ENCODE results near the gene SERPINA10. TPM values are rescaled to one million over a fixed set of nuclear protein-coding genes. Genes with fewer than 3 reads are reported as not detected.
A peak's percentile ranks its signal among the peaks of the same experiment; 100 is the strongest.

SERPINA10 gene
- total RNA-seq (not detected), polyA plus RNA-seq (not detected), total RNA-seq (0 reads per million in 6 experiments)

GRCh38 chr14:94292872-94293577 lies at the start of gene SERPINA10:
TSS of gene SERPINA10 (minus strand) at chr14:94293268. CDS start at chr14:94290593, 2,675 bp downstream.
- Mint-ChIP-seq H3K9me3 (no peaks in the 10 kb centered on the region), H3K27ac (no peak within 1 kb of the TSS), H3K27me3 (peaks cover 1 to 32% (median 16%) of the 10 kb centered on the region in 5 donors), H3K36me3 (no peaks in the 10 kb centered on the region), H3K4me3 (no peak within 1 kb of the TSS), H3K4me1 (no peaks in the 10 kb centered on the region)
- POLR2A ChIA-PET = no interaction called here
- no peak for ATAC-seq
- DNase-seq = no peak

GRCh38 chr14:94342334-94342934 lies 49.4 kb upstream of the SERPINA10 start:
- Mint-ChIP-seq H3K4me1 (peaks cover 0 to 6% (median 3%) of the 10 kb centered on the region in 4 donors), H3K36me3 (no peaks in the 10 kb centered on the region), H3K27me3 (peaks cover 19 to 36% (median 33%) of the 10 kb centered on the region in 5 donors), H3K4me3 (no peak overlapping the region), H3K9me3 (peaks cover 0 to 5% (median 0%) of the 10 kb centered on the region in 9 donors), H3K27ac (no peak overlapping the region)
- DNase-seq = no peak
- ATAC-seq = no peak
- POLR2A ChIA-PET = no interaction called here

GRCh38 chr14:94341656-94342333 lies 48.7 kb upstream of the SERPINA10 start:
- Mint-ChIP-seq H3K4me3 (no peak overlapping the region), H3K9me3 (peaks cover 0 to 5% (median 0%) of the 10 kb centered on the region in 9 donors), H3K27me3 (peaks cover 19 to 36% (median 30%) of the 10 kb centered on the region in 5 donors), H3K36me3 (no peaks in the 10 kb centered on the region), H3K27ac (peak overlapping the region in 1 of 10 donors; percentile 2), H3K4me1 (peaks cover 0 to 6% (median 3%) of the 10 kb centered on the region in 4 donors)
- ATAC-seq (no peak), DNase-seq (no peak)
- POLR2A ChIA-PET = no interaction called here

- DNase-seq = no peak
- ATAC-seq = no peak
- H3K4me1 Mint-ChIP-seq = peaks cover 0 to 6% (median 3%) of the 10 kb centered on the region in 4 donors
- H3K9me3 Mint-ChIP-seq = peaks cover 0 to 5% (median 0%) of the 10 kb centered on the region in 9 donors
- no peak overlapping the region for H3K4me3 Mint-ChIP-seq
- peaks cover 19 to 40% (median 32%) of the 10 kb centered on the region in 5 donors for H3K27me3 Mint-ChIP-seq
- POLR2A ChIA-PET = no interaction called here
- H3K27ac Mint-ChIP-seq = no peak overlapping the region
- no peaks in the 10 kb centered on the region for H3K36me3 Mint-ChIP-seq
Observed at GRCh38 chr14:94340533-94340932, 47.5 kb upstream of the SERPINA10 start.

GRCh38 chr14:94338023-94338422 lies 45.0 kb upstream of the SERPINA10 start:
- no peak for DNase-seq
- Mint-ChIP-seq H3K27ac (no peak overlapping the region), H3K9me3 (peaks cover 0 to 5% (median 0%) of the 10 kb centered on the region in 9 donors)

GRCh38 chr14:94337274-94337673 lies 44.2 kb upstream of the SERPINA10 start:
- Mint-ChIP-seq H3K9me3 (peaks cover 0 to 5% (median 0%) of the 10 kb centered on the region in 9 donors), H3K4me1 (peaks cover 0 to 6% (median 3%) of the 10 kb centered on the region in 4 donors), H3K27ac (no peak overlapping the region), H3K36me3 (no peaks in the 10 kb centered on the region), H3K4me3 (no peak overlapping the region), H3K27me3 (peaks cover 15 to 58% (median 30%) of the 10 kb centered on the region in 5 donors)
- no peak for ATAC-seq
- DNase-seq = no peak
- POLR2A ChIA-PET = no interaction called here

More at GRCh38 chr14:94338023-94338422, 45.0 kb upstream of the SERPINA10 start:
- no peak for ATAC-seq
- H3K4me3 Mint-ChIP-seq = no peak overlapping the region
- POLR2A ChIA-PET = no interaction called here
- no peaks in the 10 kb centered on the region for H3K36me3 Mint-ChIP-seq
- H3K4me1 Mint-ChIP-seq = peaks cover 0 to 6% (median 3%) of the 10 kb centered on the region in 4 donors
- H3K27me3 Mint-ChIP-seq = peaks cover 19 to 60% (median 30%) of the 10 kb centered on the region in 5 donors

- Mint-ChIP-seq H3K27ac (no peak overlapping the region), H3K27me3 (peaks cover 0 to 41% (median 10%) of the 10 kb centered on the region in 5 donors), H3K9me3 (no peaks in the 10 kb centered on the region), H3K4me3 (no peak overlapping the region), H3K36me3 (no peaks in the 10 kb centered on the region), H3K4me1 (no peaks in the 10 kb centered on the region)
- DNase-seq (no peak), ATAC-seq (no peak)
- POLR2A ChIA-PET = no interaction called here
Observed at GRCh38 chr14:94334872-94335271, 41.8 kb upstream of the SERPINA10 start.

- H3K36me3 Mint-ChIP-seq = peaks cover 0 to 9% (median 0%) of the 10 kb centered on the region in 3 donors
- H3K4me3 Mint-ChIP-seq = no peak overlapping the region
- peaks cover 0 to 9% (median 0%) of the 10 kb centered on the region in 9 donors for H3K9me3 Mint-ChIP-seq
- H3K27ac Mint-ChIP-seq = no peak overlapping the region
- DNase-seq (no peak), ATAC-seq (no peak)
- H3K27me3 Mint-ChIP-seq = peaks cover 2 to 33% (median 9%) of the 10 kb centered on the region in 5 donors
- no peaks in the 10 kb centered on the region for H3K4me1 Mint-ChIP-seq
- POLR2A ChIA-PET = no interaction called here
Observed at GRCh38 chr14:94332587-94332986, 39.5 kb upstream of the SERPINA10 start.

- no peak overlapping the region for H3K4me3 Mint-ChIP-seq
- POLR2A ChIA-PET = no interaction called here
- no peak for ATAC-seq
- peaks cover 0 to 9% (median 0%) of the 10 kb centered on the region in 3 donors for H3K36me3 Mint-ChIP-seq
- peaks cover 0 to 10% (median 0%) of the 10 kb centered on the region in 9 donors for H3K9me3 Mint-ChIP-seq
- no peaks in the 10 kb centered on the region for H3K4me1 Mint-ChIP-seq
- no peak for DNase-seq
- H3K27me3 Mint-ChIP-seq = peaks cover 2 to 32% (median 9%) of the 10 kb centered on the region in 5 donors
- no peak overlapping the region for H3K27ac Mint-ChIP-seq
Observed at GRCh38 chr14:94332063-94332583, 39.1 kb upstream of the SERPINA10 start.

- H3K9me3 Mint-ChIP-seq = peaks cover 0 to 10% (median 0%) of the 10 kb centered on the region in 9 donors
- peaks cover 2 to 37% (median 9%) of the 10 kb centered on the region in 5 donors for H3K27me3 Mint-ChIP-seq
- peak overlapping the region in 1 of 10 donors; percentile 36 for H3K27ac Mint-ChIP-seq
- no peak for ATAC-seq
- peaks cover 0 to 9% (median 0%) of the 10 kb centered on the region in 3 donors for H3K36me3 Mint-ChIP-seq
- no peaks in the 10 kb centered on the region for H3K4me1 Mint-ChIP-seq
- POLR2A ChIA-PET = no interaction called here
- DNase-seq = no peak
- no peak overlapping the region for H3K4me3 Mint-ChIP-seq
Observed at GRCh38 chr14:94331462-94331861, 38.4 kb upstream of the SERPINA10 start.

GRCh38 chr14:94330857-94331256 lies 37.8 kb upstream of the SERPINA10 start:
- POLR2A ChIA-PET = no interaction called here
- Mint-ChIP-seq H3K36me3 (peaks cover 0 to 9% (median 0%) of the 10 kb centered on the region in 3 donors), H3K4me1 (no peaks in the 10 kb centered on the region), H3K4me3 (no peak overlapping the region), H3K9me3 (peaks cover 0 to 10% (median 0%) of the 10 kb centered on the region in 9 donors), H3K27ac (no peak overlapping the region), H3K27me3 (peaks cover 2 to 41% (median 8%) of the 10 kb centered on the region in 5 donors)
- no peak for ATAC-seq
- DNase-seq = no peak

GRCh38 chr14:94330432-94330831 lies 37.4 kb upstream of the SERPINA10 start:
- Mint-ChIP-seq H3K36me3 (peaks cover 0 to 9% (median 0%) of the 10 kb centered on the region in 3 donors), H3K9me3 (peaks cover 0 to 10% (median 0%) of the 10 kb centered on the region in 9 donors), H3K27me3 (peaks cover 3 to 40% (median 10%) of the 10 kb centered on the region in 5 donors), H3K27ac (no peak overlapping the region), H3K4me1 (no peaks in the 10 kb centered on the region), H3K4me3 (no peak overlapping the region)
- DNase-seq (no peak), ATAC-seq (no peak)
- POLR2A ChIA-PET = no interaction called here

Data from naive thymus-derived CD8-positive, alpha-beta T cell (primary cell).